DMS79 (cell line): ENCODE results near the gene SIM2.

Experiments used
- DNase-seq: peaks from one replicate; lab custom pipeline; 2025; lab: John Stamatoyannopoulos, UW

SIM2 gene

DNA sequence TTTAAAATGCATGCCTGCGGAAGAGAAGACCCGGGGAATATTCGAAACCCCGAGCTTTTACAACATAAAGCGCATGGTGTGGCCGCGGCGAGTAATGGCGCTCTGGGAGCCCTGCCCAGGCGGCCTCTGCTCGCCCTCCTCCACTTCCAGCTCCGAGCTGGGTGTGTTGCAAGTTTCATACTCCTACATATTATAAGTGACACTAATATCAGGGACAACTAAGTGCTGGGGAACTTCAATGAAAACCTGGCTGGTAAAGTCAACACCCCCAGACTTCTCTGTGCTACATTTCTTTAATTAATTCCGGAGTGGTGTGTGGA, 11.8 kb downstream of the SIM2 start:
- DNase-seq, result no peak

DNA sequence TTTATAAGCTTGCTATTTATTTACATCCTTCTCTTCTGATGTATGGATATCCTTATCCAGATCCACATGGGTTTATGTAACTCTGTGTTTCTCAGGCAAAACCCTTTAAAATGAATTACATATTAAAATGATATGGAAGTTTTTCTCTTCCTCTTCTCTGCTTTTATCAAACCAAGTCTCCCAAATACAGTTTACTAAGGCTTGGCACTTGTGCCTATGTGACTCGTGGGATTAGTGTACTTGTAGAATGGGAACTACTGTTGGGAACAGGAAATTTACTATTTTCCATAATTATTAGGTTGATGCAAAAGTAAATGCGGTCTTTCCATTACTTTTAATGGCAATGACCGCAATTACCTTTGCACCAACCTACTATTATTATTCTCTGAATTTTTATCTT, 14.8 kb downstream of the SIM2 start:
- DNase-seq, result no peak

DNA sequence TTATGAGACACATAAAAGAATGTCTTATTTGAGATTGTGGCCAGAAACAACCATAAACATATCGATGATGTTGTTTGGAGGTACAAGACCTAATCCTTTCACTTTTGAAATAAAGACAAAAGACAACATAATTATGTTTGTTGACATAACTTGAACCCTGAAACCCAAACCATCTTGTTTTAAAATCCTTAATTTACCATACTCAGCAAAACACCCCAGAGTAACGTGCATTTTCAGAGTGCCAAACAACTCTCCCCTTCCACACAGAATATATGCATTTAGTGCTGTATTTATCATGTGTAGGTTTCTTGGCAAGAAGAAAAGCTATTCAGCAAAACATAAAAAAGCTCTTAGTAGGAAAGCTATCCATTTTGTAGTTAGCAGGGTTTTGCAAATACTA, 17.5 kb downstream of the SIM2 start:
- DNase-seq, result no peak

DNA sequence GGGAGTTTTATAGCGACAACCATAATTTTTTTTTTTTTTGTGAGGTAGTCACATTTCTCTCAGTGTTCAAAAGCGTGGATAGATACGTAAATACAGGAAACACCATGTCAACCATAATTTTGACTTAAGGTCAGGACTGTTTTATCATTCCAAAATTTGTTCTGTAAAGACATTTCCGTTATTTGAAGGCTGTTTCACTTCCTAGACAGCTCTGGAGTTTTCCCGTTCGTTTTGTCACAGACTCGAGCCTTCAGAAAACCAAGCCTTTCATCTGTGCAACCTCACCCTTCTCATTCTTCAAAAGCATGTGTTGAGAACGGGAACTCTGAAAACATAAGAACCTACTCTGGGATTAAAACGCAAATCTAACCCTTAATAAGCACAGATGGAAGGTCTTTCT, 17.9 kb downstream of the SIM2 start:
- no peak for DNase-seq

DNA sequence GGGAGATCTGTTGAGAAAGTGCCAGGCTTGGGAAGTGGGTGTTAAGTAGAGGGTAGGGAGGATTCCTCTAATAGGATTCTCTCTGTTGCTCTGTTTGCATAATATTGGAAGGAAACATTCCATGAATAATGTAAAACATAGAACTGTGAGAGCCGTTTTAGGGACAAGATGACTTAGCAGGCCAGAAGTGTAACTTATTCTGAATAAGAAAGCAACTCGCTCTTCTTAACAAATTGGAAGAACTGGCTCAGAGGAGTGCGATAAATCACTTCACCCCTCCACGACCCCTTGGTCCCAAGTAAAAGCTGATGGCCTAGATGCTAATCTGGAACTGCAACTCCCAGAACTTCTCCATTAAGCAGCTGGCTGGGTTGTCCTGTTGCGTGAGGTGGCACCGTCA, 19.1 kb downstream of the SIM2 start:
- no peak for DNase-seq

DNA sequence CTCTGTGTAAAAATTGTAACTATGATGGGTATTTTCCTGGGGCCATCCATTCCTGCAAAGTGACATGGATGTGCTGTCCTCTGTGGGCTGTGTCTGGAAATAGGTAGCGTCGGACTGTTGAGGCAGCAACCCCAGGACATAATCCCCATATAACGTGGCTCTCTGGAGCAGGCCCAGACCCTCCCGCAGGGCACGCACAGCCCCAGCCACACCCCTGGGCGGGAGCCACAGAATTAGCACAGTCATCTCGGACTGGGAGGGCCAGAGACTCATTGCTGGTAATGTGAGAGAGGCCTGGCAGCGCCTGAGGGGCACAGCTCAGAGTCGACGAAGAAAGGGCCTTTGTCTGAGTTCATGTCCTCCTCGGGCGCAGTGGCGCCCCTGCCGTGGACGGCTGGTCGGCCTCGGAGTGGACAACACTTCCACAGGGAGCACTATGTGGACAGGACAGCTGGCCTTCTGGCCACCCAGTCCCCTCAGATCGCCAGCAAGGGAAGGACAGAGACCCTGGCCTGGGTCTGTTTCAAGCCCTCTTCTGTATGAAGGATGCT, 20.1 kb downstream of the SIM2 start:
- no peak for DNase-seq

DNA sequence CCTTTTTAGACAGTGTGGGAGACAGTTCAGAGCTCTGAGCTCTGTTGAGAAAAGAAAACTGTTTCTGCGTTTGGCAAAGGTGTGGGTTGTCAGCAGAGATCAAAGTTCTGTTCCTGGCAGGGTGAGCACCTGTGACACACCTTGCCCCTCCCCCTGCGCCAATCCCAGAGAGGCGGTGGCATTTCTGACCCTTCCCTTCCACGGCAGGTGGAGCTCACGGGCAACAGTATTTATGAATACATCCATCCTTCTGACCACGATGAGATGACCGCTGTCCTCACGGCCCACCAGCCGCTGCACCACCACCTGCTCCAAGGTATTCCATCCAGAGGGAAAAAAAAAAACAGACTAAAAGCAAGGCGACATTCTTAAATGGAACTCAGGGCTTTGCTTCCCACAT, 20.7 kb downstream of the SIM2 start:
- no peak for DNase-seq

DNA sequence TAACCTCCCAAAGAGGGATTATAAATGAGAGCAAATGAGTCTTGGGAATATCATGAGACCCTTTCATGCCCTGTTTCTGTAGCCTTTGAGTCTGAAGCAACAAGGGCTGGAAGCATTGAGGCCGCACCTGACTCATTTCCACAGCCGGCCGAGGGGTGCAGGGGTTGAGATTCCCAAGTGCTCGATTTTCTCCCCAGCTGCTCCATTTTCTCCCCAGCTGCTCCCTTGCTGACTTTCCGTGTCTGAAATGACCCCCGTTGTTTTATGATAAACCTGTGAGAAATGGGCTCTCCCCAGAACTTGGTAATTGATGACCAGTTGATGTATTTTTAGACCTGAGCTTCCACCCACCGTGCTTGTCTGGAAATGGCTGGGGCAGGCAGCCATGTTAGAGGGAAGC, 22.9 kb downstream of the SIM2 start:
- no peak for DNase-seq

DNA sequence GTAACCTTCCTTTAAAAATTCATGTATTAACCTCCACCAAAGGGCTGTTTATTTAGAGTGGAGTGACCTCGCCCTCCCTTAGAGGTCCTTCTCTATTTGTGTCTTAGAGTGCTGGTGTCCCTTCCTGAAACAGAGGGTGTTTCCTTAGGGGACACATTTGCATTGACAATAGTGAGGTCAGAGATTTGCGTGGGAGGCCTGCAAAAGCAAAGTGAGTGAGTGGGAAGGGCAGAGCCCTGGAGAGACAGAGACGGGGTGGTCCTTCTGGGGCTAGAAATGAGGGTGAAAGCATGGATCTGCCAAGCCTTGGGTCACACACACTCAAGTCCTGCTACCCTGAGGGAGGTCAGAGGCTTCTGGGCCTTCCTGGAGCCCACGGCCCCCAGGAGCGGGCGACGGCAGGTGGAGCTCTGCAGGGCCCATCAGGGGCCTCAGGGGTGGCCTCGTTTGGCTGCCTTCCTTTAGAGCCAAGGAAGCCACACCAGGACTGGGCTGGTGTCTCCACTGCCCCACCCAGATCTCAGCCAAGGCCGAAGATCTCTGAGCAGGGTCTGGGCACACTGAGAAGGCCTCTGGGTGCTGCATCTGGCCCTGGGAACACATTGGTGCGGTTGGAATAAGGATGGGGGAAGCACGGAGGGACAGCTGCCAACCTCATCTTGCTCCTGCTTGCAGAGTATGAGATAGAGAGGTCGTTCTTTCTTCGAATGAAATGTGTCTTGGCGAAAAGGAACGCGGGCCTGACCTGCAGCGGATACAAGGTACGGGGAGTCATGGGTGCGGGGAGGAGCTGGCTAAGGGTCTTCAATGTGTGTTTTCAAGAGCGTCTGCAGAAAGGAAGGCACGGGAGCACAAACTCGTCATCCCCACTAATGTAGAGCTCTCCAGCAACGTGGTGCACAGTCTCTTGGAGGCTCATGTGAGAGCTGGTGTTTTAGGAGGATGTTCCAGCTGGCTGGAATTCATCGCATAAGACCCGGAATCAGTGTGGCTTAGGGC, 23.8 kb downstream of the SIM2 start:
- no peak for DNase-seq

DNA sequence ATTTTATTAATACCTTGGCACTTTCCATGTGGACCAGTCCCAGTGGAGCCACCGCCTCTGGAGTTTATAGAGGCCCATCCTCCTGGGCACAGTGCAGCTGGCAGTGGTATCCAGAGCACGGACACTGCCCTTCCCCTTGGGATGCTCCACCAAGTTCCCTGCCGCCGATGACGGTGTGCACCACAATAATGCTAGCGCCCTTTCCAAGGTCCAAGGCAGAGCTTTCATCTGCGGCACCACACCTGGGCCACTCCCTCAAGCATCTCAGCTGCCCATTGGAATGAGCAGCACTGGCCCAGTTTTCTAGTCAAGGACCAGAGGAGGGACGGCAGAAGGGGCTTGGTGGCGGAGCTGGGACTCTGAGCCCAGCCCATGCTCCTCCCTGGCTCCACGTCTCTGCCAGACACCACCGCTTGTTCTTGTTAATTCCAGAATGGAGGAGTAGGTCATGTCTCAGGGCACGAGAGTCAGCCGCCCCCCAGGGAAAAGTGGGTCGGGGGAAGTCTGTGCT, 24.5 kb downstream of the SIM2 start:
- no peak for DNase-seq

DNA sequence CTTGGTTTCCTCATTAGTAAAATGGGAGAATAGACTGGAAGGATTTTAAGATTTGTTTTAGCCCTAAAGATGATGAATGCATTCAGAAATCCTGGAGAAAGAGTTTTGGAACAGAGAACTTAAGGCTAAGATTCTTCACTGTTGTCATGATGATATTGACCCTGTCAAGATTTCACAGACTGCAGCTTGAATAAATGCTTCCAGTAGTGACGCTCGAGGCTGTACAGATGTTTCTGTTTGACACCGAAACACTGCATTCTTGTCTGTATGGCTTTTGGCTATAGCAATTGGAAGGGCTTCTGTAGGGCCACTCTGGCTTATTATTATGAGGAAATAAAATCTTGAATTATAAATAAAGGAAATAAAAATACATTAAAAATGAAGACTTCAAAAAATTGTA, 25.7 kb downstream of the SIM2 start:
- no peak for DNase-seq

DNA sequence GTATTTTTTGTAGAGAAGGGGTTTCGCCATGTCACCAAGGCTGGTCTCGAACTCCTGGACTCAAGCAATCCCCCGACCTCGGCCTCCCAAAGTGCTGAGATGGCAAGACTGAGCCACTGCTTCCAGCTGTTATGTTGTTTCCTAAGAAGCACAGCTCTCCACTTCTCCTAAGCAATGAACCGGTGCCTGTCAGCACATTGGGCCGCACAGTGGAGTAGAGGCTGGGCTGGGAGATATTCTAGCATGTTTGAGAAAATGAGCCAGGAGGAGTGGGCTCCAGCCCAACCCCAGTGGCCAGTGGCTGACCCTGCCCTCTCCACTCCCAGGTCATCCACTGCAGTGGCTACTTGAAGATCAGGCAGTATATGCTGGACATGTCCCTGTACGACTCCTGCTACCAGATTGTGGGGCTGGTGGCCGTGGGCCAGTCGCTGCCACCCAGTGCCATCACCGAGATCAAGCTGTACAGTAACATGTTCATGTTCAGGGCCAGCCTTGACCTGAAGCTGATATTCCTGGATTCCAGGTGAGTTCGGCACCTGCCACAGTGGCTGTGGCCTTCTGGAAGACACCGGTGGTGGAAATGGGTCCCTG, 27.0 kb downstream of the SIM2 start:
- DNase-seq, result no peak

DNA sequence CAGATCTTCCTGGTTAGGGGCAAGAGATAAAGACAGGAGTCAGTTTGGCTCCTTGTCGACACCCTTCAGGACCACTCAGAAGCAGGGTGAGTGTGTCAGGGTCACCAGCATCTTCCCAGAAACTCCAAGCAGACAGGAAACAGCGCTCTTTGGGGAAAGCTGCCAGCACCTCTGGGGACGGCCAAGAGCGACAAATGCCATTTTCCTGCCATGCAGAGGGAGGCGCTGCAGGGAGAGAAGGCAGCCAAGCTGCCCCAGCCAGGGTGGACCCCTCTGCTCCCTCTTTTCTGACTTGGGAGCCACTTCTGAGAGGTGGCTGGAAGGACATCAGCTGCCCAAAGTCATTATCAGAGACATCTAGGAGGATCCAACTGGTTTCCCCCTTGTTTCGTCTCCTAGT, 29.0 kb downstream of the SIM2 start:
- no peak for DNase-seq

DNA sequence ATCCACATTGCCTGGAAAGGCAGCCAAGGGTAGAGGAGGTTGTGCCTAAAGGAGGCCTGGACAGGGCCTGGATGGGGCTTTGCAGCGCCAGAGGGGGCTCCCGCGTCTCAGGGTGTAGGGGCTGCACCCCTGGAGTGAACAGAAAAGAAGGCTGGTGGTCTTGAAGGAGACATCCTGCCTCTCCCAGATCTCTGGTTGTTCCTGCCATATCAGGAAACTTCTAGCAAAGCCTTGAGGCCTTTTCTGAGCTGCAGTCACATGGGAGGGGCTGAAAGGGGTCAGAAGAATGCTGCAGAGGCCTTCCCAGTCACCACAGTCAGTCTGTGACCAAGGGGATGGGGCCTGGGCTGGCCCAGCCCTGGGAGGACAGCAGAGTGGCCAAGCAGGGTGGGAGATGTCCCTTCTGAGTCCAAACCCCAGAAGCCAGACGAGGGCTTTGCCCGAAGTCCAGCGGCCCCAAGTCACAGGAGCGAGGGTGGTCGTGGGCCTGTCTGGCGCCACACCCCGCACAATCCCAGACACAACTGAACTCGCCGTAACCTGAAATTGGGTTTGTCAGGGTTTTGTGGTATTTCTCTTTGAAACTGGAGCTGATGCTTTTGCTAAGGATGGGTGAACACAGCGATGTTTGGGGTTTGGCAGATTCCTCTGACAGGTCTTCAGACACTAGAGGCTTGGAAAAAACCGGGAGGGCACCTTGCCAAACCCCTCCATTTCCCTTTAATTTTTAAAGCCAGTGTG, 29.6 kb downstream of the SIM2 start:
- no peak for DNase-seq

DNA sequence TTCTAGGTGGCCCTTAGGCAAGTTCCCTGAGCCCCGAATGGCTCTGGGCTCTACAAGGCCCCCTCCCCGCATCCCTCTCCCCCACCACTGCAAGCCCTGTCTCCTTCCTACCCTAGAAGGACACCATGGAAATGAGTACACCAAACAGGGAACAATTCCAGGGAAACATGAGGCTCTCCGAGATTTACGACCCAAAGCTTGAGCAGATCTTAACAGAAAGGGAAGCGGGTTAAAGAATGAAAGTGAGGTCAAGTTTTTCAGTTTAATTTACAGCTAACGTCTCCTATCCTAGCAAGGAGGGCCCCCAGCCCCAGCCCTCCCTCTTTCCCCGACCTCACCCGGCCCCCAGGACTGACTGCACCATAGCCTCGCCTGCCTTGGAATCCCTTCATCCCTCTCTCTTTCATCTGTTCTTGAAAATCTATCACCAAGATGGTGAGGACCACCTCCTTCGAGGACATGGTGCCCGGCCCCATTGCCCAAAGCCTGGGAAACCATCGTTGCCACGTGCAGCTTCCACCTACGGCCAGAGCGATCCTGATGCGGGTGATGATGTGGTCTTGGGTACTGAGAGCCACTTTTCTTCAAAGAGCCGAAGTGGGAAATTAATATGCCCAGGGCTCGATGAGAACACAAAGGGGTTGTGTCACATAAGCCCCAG, 30.5 kb downstream of the SIM2 start:
- DNase-seq, result no peak

DNA sequence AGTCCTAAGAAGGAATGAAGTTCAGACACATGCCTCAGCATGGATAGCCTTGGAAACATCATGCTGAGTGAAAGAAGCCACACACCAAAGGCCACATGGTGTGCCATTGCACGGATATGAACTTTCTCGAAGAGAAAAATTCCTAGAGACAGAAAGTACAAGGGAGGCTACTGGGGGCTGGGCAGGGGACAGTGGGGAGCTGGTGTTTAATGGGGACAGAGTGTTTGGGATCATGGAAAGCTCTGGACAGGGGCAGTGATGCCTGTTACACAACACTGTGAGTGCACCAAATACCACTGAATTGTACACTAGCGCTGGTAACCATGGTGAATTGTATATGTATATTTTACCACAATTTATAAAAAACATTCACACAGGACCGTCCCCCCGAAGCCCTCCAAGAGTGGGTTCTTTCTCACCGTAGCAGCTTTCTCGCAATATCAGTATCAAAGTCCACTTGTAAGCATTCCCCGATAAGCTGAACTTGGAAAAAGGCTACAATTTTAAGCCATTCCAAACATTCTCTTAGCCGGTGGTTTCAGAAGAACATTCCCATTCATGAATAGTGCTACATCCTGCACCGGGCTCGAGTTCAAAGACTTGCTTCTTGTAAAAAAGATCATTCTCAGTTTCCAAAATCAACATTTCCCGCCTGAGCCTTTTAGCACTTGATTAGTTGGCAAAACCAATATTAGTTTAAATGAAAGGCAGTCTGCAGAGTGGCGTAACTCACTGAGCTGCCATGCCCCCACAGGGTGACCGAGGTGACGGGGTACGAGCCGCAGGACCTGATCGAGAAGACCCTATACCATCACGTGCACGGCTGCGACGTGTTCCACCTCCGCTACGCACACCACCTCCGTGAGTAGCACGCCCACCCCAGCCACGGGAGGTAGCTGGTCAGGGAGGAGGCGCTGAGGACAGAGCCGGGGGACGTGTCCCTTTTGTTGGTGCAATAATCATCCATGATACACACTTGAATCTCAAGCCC, 31.7 kb downstream of the SIM2 start:
- DNase-seq, result no peak

DNA sequence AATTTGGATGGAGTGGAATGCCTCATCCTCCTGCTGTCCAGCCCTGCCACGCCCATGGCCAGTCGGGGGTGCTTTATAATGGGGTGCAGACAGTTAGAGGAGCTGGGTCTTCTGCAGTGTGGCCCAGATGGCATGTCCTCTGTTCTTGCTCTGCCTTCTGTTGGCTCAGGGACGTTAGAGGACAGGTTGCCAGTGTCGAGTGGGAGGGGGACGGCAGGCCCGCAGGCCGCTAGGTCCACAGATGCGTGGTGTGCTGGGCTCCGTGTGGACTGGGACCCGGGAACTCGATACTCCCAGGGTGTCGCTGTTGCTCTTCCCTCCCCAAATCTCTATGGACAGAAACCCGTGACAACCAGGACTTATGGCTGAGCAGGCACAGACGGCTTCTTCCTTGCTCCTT, 33.3 kb downstream of the SIM2 start:
- no peak for DNase-seq

DNA sequence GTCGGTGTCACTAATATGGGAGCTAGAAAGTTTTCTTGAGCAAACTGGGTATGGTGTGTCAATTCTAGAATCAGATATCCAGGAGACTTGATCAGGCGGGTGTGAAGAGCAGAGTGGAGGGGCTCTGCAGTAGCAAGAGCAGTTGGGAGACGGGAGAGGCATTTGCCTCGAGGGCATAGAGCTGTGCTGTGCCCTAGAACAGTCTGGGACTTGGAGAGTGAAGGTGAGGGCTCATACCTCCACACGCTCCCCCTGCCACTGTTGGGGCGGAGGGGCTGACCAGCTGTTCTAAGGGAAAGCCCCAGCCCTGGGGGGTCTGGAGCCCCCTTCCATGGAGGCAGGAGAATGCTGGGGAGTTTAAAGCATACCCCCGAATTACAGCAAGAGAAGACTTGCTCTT, 33.8 kb downstream of the SIM2 start:
- DNase-seq, result no peak

DNA sequence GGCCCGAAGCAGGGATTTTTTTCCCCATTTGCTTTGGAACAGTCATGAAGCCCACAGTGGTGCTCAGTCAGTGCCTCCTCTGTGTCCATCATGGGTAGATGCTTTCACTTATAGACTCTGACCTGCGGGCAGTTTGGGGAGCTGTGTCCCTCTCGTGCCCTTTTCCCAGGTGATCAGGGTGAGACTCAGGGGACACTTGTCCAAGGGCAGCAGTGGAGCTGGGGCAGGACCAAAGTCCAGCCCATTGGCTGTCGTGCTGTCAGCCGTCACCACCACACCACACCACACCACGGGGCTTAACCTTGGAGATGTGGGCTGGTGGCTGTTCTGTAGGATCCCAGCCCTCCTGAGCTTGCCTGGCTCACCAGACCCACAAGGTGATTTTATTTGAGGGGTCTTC, 34.9 kb downstream of the SIM2 start:
- DNase-seq, result no peak

DNA sequence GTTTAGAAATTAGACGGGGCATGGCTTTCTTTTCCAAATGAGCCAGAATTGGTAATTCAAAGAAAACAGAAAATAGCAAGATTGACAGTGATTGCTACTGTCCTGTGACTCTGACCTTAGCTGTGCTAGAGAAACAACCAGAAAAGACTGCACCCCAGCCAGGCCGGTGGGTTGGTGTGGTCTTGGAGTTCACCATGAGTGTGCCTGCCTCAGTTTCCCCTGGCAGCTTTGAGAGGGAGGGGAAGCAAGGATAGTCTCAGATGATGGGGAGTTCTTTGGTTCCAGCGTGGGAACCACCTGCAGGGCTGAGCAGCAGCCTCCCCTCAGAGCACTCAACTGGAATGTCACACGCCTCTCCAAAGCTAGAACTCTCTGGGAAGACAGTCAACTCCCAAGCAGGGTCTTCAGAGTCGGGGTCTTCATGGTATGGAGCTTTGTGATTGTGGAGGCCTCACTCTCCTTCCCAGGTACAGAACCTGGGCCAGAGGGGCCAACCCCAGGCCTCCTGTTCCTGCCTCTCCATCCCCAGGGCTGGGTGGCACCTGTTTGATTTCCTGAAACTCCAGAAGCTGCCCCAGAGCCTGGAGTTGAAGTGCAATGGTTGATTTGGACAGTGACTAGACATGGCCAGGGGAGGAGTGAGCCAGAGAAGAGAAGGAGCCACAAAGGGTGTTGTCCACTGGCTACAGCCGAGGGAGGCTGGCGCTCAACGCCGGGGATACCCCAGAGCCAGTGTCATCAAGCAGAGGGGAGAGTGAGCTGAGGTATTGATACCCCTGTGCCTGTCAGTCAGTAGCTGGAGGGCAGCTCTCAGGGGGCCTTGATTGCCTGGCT, 35.7 kb downstream of the SIM2 start:
- DNase-seq, result no peak
